Suprapubic skin (tissue), 4 donors: Measurements from ENCODE around the gene GPR135. TPM values are rescaled to one million over a fixed set of nuclear protein-coding genes. Genes with fewer than 3 reads are reported as not detected.

ENCODE experiments used
- DNase-seq, 2 donors: peaks; one replicate each; pipeline ENCODE4 v3.0.0-alpha.2; 2019; ENCODE audit warnings: low spot score in 2 of 2
- H3K27ac ChIP-seq: fragments of 200-600 bp; sonication (generic); one replicate; pipeline ENCODE4 v1.5.1; 2019
- H3K27me3 ChIP-seq: fragments of 200-600 bp; sonication (generic); one replicate; pipeline ENCODE4 v1.5.1; 2019
- H3K36me3 ChIP-seq: fragments of 200-600 bp; sonication (generic); one replicate; pipeline ENCODE4 v1.5.1; 2019
- H3K4me1 ChIP-seq: fragments of 200-600 bp; sonication (generic); one replicate; pipeline ENCODE4 v1.5.1; 2019
- H3K4me3 ChIP-seq: fragments of 200-600 bp; sonication (generic); one replicate; pipeline ENCODE4 v1.5.1; 2019; ENCODE audit warnings: mild to moderate bottlenecking
- H3K9me3 ChIP-seq: fragments of 200-600 bp; sonication (generic); one replicate; pipeline ENCODE4 v1.5.1; 2019
- CTCF ChIP-seq, 2 donors: fragments of 200-600 bp in 1 of 2; fragments of 450-650 bp in 1 of 2; sonication (generic) in 1 of 2; IDR thresholded peaks; one replicate each; pipeline ENCODE4 v1.5.1; 2016 to 2019; ENCODE audit warnings: antibody characterized with exemption in 2 of 2, mild to moderate bottlenecking in 1 of 2, moderate library complexity in 1 of 2
- EP300 ChIP-seq: sonication (generic); formaldehyde crosslinking; IDR thresholded peaks from one replicate; pipeline ENCODE4 v1.6.1; 2017; ENCODE audit warnings: antibody characterized with exemption
- POLR2A ChIP-seq, 2 donors: fragments of 450-650 bp; IDR thresholded peaks; one replicate each; pipeline ENCODE4 v1.6.1; 2017; ENCODE audit warnings: antibody characterized with exemption in 2 of 2, mild to moderate bottlenecking in 2 of 2, moderate library complexity in 2 of 2
- POLR2AphosphoS5 ChIP-seq, 3 donors: sonication (generic); formaldehyde crosslinking; IDR thresholded peaks; one replicate each; pipeline ENCODE4 v1.6.1; 2017; ENCODE audit warnings: antibody characterized with exemption in 3 of 3
- WGBS: methylation state at CpG from one replicate; pipeline ENCODE4 v1.1.5; 2018; 5-methylcytosine and 5-hydroxymethylcytosine counted together
- total RNA-seq, 4 donors: library from RNA; depleted of rRNA; stranded (reverse); fragments of >200 nt; gene quantifications; one replicate each; pipeline ENCODE4 v1.1.0, GENCODE V29; 2016

Gene GPR135
- total RNA-seq, 4 donors from 2014 or later, result 1.3 to 5.9 (median 2.4) TPM

- H3K27ac ChIP-seq, result no peak overlapping the region
- H3K9me3 ChIP-seq, result no peaks in the 10 kb centered on the region
- TF ChIP-seq POLR2A (IDR thresholded peaks at IDR 0.05) (no peak), CTCF (IDR thresholded peaks at IDR 0.05) (no peak), POLR2AphosphoS5 (IDR thresholded peaks at IDR 0.05) (no peak), EP300 (no peak)
- peaks cover 4% of the 10 kb centered on the region for H3K4me1 ChIP-seq
- WGBS, result 95% methylated on average over 1 of the region's 1 CpG
- H3K36me3 ChIP-seq, result peaks cover 37% of the 10 kb centered on the region
- DNase-seq, result no peak
- no peaks in the 10 kb centered on the region for H3K27me3 ChIP-seq
- H3K4me3 ChIP-seq, result no peak overlapping the region
These were observed 10.5 kb upstream of the GPR135 start for GRCh38 chr14:59475709-59476108.

- H3K27ac ChIP-seq, result no peak overlapping the region
- H3K27me3 ChIP-seq, result no peaks in the 10 kb centered on the region
- no peak for TF ChIP-seq EP300
- TF ChIP-seq POLR2A (IDR thresholded peaks at IDR 0.05), result no peak
- no peak for TF ChIP-seq CTCF (IDR thresholded peaks at IDR 0.05)
- TF ChIP-seq POLR2AphosphoS5 (IDR thresholded peaks at IDR 0.05), result no peak
- no peaks in the 10 kb centered on the region for H3K4me1 ChIP-seq
- no peak for DNase-seq
- H3K4me3 ChIP-seq, result no peak overlapping the region
- H3K9me3 ChIP-seq, result no peaks in the 10 kb centered on the region
- H3K36me3 ChIP-seq, result peaks cover 44% of the 10 kb centered on the region
- 61% methylated on average over 1 of the region's 1 CpG for WGBS
These were observed 9.0 kb upstream of the GPR135 start for GRCh38 chr14:59474172-59474571.

DNA sequence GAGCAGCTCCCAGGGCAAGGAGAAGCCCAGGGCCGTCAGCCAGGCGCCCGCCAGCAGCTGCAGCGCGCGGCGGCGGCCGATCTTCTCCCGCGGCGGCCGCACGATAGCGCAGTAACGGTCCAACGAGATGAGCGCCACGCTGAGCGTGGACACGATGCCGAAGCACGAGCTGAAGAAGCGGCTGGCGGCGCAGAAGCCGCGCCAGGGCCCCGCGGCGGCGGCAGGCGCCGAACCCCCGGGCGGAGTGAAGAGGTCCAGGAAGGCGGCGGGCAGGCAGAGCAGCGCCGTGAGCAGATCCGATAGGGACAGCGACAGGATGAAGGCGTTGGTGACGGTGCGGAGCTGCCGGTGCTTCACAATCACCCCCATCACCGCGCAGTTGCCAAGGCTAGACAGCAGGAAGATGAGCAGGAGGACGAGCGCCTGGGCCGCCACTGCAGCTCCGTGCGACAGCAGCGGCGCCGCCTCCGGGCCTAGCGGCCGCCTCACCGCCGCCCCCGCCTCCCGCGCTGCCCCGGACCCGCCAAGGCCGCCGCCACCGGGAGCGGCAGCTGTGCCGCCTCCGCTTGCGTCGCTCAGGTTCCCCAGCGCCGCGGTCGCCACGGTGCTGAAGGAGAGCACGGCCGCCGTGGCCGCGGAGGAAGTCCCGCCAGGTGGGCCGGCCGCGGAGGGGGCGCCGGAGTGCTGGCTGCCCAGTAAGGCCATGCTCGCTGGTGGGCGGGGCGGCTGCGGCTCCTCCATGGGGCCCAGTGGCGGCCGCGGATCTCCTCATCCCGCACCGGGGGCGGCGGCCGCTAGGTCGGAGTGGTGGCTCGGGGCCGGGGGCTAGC, 479 bp downstream of the GPR135 start:
- no peak for TF ChIP-seq CTCF (IDR thresholded peaks at IDR 0.05)
- TF ChIP-seq POLR2A (IDR thresholded peaks at IDR 0.05), result no peak
- no peak for TF ChIP-seq POLR2AphosphoS5 (IDR thresholded peaks at IDR 0.05)
- no peak for TF ChIP-seq EP300
- H3K36me3 ChIP-seq, result no peaks in the 10 kb centered on the region
- H3K4me3 ChIP-seq, result peak overlapping the region; percentile 78
- 0% methylated on average over 34 of the region's 105 CpGs for WGBS
- H3K4me1 ChIP-seq, result peaks cover 17% of the 10 kb centered on the region
- no peaks in the 10 kb centered on the region for H3K27me3 ChIP-seq
- H3K9me3 ChIP-seq, result no peaks in the 10 kb centered on the region
- peak; percentile 78 to 82 for DNase-seq
- peak overlapping the region; percentile 48 for H3K27ac ChIP-seq

GRCh38 chr14:59463787-59464485, 1.2 kb downstream of the GPR135 start:
- no peak for DNase-seq
- Histone ChIP-seq H3K36me3 (no peaks in the 10 kb centered on the region), H3K27me3 (no peaks in the 10 kb centered on the region), H3K4me3 (peak overlapping the region; percentile 78), H3K27ac (no peak overlapping the region), H3K4me1 (peaks cover 17% of the 10 kb centered on the region), H3K9me3 (no peaks in the 10 kb centered on the region)
- TF ChIP-seq POLR2A (IDR thresholded peaks at IDR 0.05) (no peak), POLR2AphosphoS5 (IDR thresholded peaks at IDR 0.05) (no peak), EP300 (no peak), CTCF (IDR thresholded peaks at IDR 0.05) (no peak)
- 85% methylated on average over 3 of the region's 60 CpGs for WGBS

GRCh38 chr14:59461891-59462290, 3.3 kb downstream of the GPR135 start:
- Histone ChIP-seq H3K9me3 (no peaks in the 10 kb centered on the region), H3K27me3 (no peaks in the 10 kb centered on the region), H3K27ac (no peak overlapping the region), H3K36me3 (no peaks in the 10 kb centered on the region), H3K4me3 (no peak overlapping the region), H3K4me1 (peaks cover 17% of the 10 kb centered on the region)
- no peak for TF ChIP-seq CTCF (IDR thresholded peaks at IDR 0.05)
- TF ChIP-seq POLR2AphosphoS5 (IDR thresholded peaks at IDR 0.05), result no peak
- no peak for TF ChIP-seq EP300
- TF ChIP-seq POLR2A (IDR thresholded peaks at IDR 0.05), result no peak
- WGBS, result 89% methylated on average over 1 of the region's 1 CpG
- no peak for DNase-seq
